H9 (cell line): ENCODE data around the gene NKX1-1. TPM values are rescaled to one million over a fixed set of nuclear protein-coding genes. Genes with fewer than 3 reads are reported as not detected.

Experiments used
- DNase-seq: peaks from one replicate; pipeline ENCODE4 v3.0.0-alpha.2; 2017
- H2AFZ ChIP-seq: one replicate; pipeline ENCODE4 v1.6.1; 2013; ENCODE audit warnings: mild to moderate bottlenecking, low read length, control low read depth, moderate library complexity
- H2AK5ac ChIP-seq: 2 replicates; pipeline ENCODE4 v1.6.1; 2013; ENCODE audit warnings: low read length, control low read depth, mixed read lengths; ENCODE audit not compliant: insufficient read length
- H2BK120ac ChIP-seq: one replicate; pipeline ENCODE4 v1.6.1; 2013; ENCODE audit warnings: low read depth, mild to moderate bottlenecking, low read length, control low read depth, inconsistent platforms; ENCODE audit not compliant: poor library complexity, severe bottlenecking
- H2BK12ac ChIP-seq: 2 replicates; pipeline ENCODE4 v1.6.1; 2013; ENCODE audit warnings: low read length, control low read depth, mixed read lengths, low read depth; ENCODE audit not compliant: insufficient read length
- H2BK15ac ChIP-seq: 2 replicates; pipeline ENCODE4 v1.6.1; 2013; ENCODE audit warnings: low read depth, low read length, control low read depth
- H2BK20ac ChIP-seq: one replicate; pipeline ENCODE4 v1.6.1; 2013; ENCODE audit warnings: low read depth, mild to moderate bottlenecking, low read length, control low read depth, inconsistent platforms; ENCODE audit not compliant: poor library complexity, severe bottlenecking
- H2BK5ac ChIP-seq: 2 replicates; pipeline ENCODE4 v1.6.1; 2013; ENCODE audit warnings: low read length, control low read depth, mixed read lengths; ENCODE audit not compliant: insufficient read length
- H3K14ac ChIP-seq: 2 replicates; pipeline ENCODE4 v1.6.1; 2013; ENCODE audit warnings: low read length, control low read depth; ENCODE audit not compliant: insufficient read depth
- H3K18ac ChIP-seq: 2 replicates; pipeline ENCODE4 v1.6.1; 2013; ENCODE audit warnings: low read depth, mild to moderate bottlenecking, mixed read lengths, low read length, control low read depth; ENCODE audit not compliant: insufficient read length
- H3K23ac ChIP-seq: 2 replicates; pipeline ENCODE4 v1.6.1; 2013; ENCODE audit warnings: low read length, control low read depth, mixed read lengths, low read depth; ENCODE audit not compliant: insufficient read length
- H3K23me2 ChIP-seq: 2 replicates; pipeline ENCODE4 v1.6.1; 2013; ENCODE audit warnings: low read depth, mild to moderate bottlenecking, mixed read lengths, low read length, control low read depth; ENCODE audit not compliant: insufficient read length, poor library complexity, severe bottlenecking
- H3K27ac ChIP-seq: 2 replicates; pipeline ENCODE4 v1.5.1; 2013; ENCODE audit warnings: low read length, control low read depth, mixed read lengths, low read depth; ENCODE audit not compliant: insufficient read length
- H3K27me3 ChIP-seq: 2 replicates; pipeline ENCODE4 v1.6.1; 2013; ENCODE audit warnings: low read length, control low read depth, inconsistent platforms; ENCODE audit not compliant: insufficient read depth
- H3K4ac ChIP-seq: 2 replicates; pipeline ENCODE4 v1.6.1; 2013; ENCODE audit warnings: low read depth, mild to moderate bottlenecking, control low read depth, inconsistent platforms, low read length, moderate library complexity
- H3K4me1 ChIP-seq: 2 replicates; pipeline ENCODE4 v1.6.1; 2013; ENCODE audit warnings: low read length, control low read depth, inconsistent platforms; ENCODE audit not compliant: insufficient read depth
- H3K4me2 ChIP-seq: 2 replicates; pipeline ENCODE4 v1.6.1; 2013; ENCODE audit warnings: low read length, control low read depth, mixed read lengths; ENCODE audit not compliant: insufficient read length, insufficient read depth
- H3K56ac ChIP-seq: 2 replicates; pipeline ENCODE4 v1.6.1; 2013; ENCODE audit warnings: low read depth, mild to moderate bottlenecking, mixed read lengths, low read length, control low read depth; ENCODE audit not compliant: insufficient read length
- H3K79me1 ChIP-seq: 2 replicates; pipeline ENCODE4 v1.6.1; 2013; ENCODE audit warnings: low read depth, mild to moderate bottlenecking, moderate library complexity, low read length, control low read depth, inconsistent platforms; ENCODE audit not compliant: insufficient read depth, poor library complexity, severe bottlenecking
- H3K79me2 ChIP-seq: 2 replicates; pipeline ENCODE4 v1.6.1; 2013; ENCODE audit warnings: low read length, control low read depth, inconsistent platforms; ENCODE audit not compliant: insufficient read depth
- H3K9ac ChIP-seq: 2 replicates; pipeline ENCODE4 v1.6.1; 2013; ENCODE audit warnings: low read length, control low read depth, mixed read lengths; ENCODE audit not compliant: insufficient read length; ENCODE audit errors: extremely low read depth
- H3K9me3 ChIP-seq: one replicate; pipeline ENCODE4 v1.6.1; 2013; ENCODE audit warnings: low read depth, low read length, inconsistent platforms; ENCODE audit not compliant: control insufficient read depth
- H3T11ph ChIP-seq: one replicate; pipeline ENCODE4 v1.6.1; 2013; ENCODE audit warnings: mild to moderate bottlenecking, low read length, control low read depth, inconsistent platforms
- H4K20me1 ChIP-seq: one replicate; pipeline ENCODE4 v1.6.1; 2013; ENCODE audit not compliant: control insufficient read depth, insufficient read length, insufficient read depth
- H4K5ac ChIP-seq: 2 replicates; pipeline ENCODE4 v1.6.1; 2013; ENCODE audit warnings: low read depth, mild to moderate bottlenecking, mixed read lengths, low read length, control low read depth; ENCODE audit not compliant: insufficient read length
- H4K8ac ChIP-seq: replicated peaks from 2 replicates; pipeline ENCODE4 v1.6.1; 2013; ENCODE audit warnings: low read length, control low read depth, mixed read lengths, low read depth; ENCODE audit not compliant: insufficient read length
- H4K91ac ChIP-seq: 2 replicates; pipeline ENCODE4 v1.6.1; 2013; ENCODE audit warnings: low read depth, mild to moderate bottlenecking, moderate library complexity, mixed read lengths, low read length, control low read depth; ENCODE audit not compliant: insufficient read length
- H3K27ac Mint-ChIP-seq, 3 experiments: 2 replicates in 2 of 3; 3 replicates in 1 of 3; pipeline ENCODE4 v1.8.0; 2020 to 2021; ENCODE audit warnings: mixed read lengths in 3 of 3, mild to moderate bottlenecking in 1 of 3, moderate library complexity in 1 of 3
- H3K27me3 Mint-ChIP-seq: 2 replicates; pipeline ENCODE4 v1.8.0; 2021; ENCODE audit warnings: low read depth, mild to moderate bottlenecking, moderate library complexity, mixed read lengths
- H3K36me3 Mint-ChIP-seq, 3 experiments: 2 replicates in 2 of 3; 3 replicates in 1 of 3; pipeline ENCODE4 v1.8.0; 2020 to 2021; ENCODE audit warnings: low read depth in 3 of 3, mixed read lengths in 3 of 3; ENCODE audit not compliant: insufficient read depth in 1 of 3
- H3K4me1 Mint-ChIP-seq, 2 experiments: 2 replicates each; pipeline ENCODE4 v1.8.0; 2020; ENCODE audit warnings: mixed read lengths in 2 of 2
- H3K4me3 Mint-ChIP-seq, 2 experiments: 2 replicates in 1 of 2; 3 replicates in 1 of 2; pipeline ENCODE4 v1.8.0; 2020 to 2021; ENCODE audit warnings: mild to moderate bottlenecking in 2 of 2, mixed read lengths in 2 of 2, moderate library complexity in 1 of 2
- H3K9me3 Mint-ChIP-seq, 2 experiments: 2 replicates in 1 of 2; 3 replicates in 1 of 2; pipeline ENCODE4 v1.8.0; 2020; ENCODE audit warnings: mild to moderate bottlenecking in 2 of 2, mixed read lengths in 2 of 2, moderate library complexity in 1 of 2
- CTCF ChIP-seq: fragments of 200-600 bp; sonication (generic); conservative IDR thresholded peaks from 3 replicates; pipeline ENCODE4 v1.8.0; 2021; ENCODE audit warnings: antibody characterized with exemption, mild to moderate bottlenecking
- WGBS: extraction: QIAGEN DNeasy Blood & Tissue Kit; methylation state at CpG from one replicate; pipeline ENCODE4 v1.1.7; 2013; ENCODE audit warnings: missing lambda C conversion rate, low lambda C conversion rate, mixed read lengths; ENCODE audit not compliant: insufficient read length; ENCODE audit errors: extremely low coverage; 5-methylcytosine and 5-hydroxymethylcytosine counted together
- total RNA-seq: library from RNA; stranded (reverse); gene quantifications from 2 replicates; pipeline ENCODE4 v1.2.1, GENCODE V29; 2021

The NKX1-1 gene
- total RNA-seq, 1 experiment from 2014 or later = not detected

- Histone ChIP-seq H2BK12ac (no peak overlapping the region), H3K4me1 (no peaks in the 10 kb centered on the region), H2BK20ac (no peak overlapping the region), H3K27ac (no peak overlapping the region), H3K9me3 (no peaks in the 10 kb centered on the region), H3K23ac (no peak overlapping the region), H2BK15ac (no peak overlapping the region), H3T11ph (no peak overlapping the region), H3K4ac (no peak overlapping the region), H3K14ac (no peak overlapping the region), H3K79me2 (no peaks in the 10 kb centered on the region), H3K4me2 (no peak overlapping the region), H3K18ac (no peak overlapping the region), H4K8ac (no peak overlapping the region), H3K27me3 (peaks cover 10% of the 10 kb centered on the region; the same call in 1 of the 2 replicates), H3K56ac (no peak overlapping the region), H3K79me1 (no peaks in the 10 kb centered on the region), H2AK5ac (no peak overlapping the region), H2AFZ (no peak overlapping the region), H3K9ac (no peak overlapping the region), H2BK120ac (no peak overlapping the region), H4K91ac (no peak overlapping the region), H3K23me2 (peaks cover 2% of the 10 kb centered on the region), H4K20me1 (no peaks in the 10 kb centered on the region), H2BK5ac (no peak overlapping the region), H4K5ac (no peak overlapping the region)
- Mint-ChIP-seq H3K4me1 (peaks cover 0 to 2% of the 10 kb centered on the region in 2 experiments; a peak in 1 of 4 replicates), H3K9me3 (no peaks in the 10 kb centered on the region; a peak in 1 of 5 replicates), H3K36me3 (no peaks in the 10 kb centered on the region), H3K4me3 (no peak overlapping the region), H3K27me3 (peaks cover 23% of the 10 kb centered on the region), H3K27ac (no peak overlapping the region)
- no peak for TF ChIP-seq CTCF
- WGBS = no CpG with 5 or more reads among the region's 7 CpGs
- DNase-seq = no peak
These were observed 10.7 kb upstream of the NKX1-1 start for GRCh38 chr4:1416948-1417260.
